Brain microvascular endothelial cell (primary cell): Measurements from ENCODE around the gene PHOX2A.

Experiments used
- DNase-seq: peaks from one replicate; pipeline ENCODE4 v3.0.0-alpha.2; 2020
- H3K27ac ChIP-seq: fragments of 250-450 bp; sonication (Bioruptor Pico); 2 replicates; pipeline ENCODE4 v1.5.1; 2020; ENCODE audit warnings: mild to moderate bottlenecking, moderate library complexity
- H3K27me3 ChIP-seq: fragments of 250-450 bp; sonication (Bioruptor Pico); replicated peaks from 2 replicates; pipeline ENCODE4 v1.5.1; 2020; ENCODE audit warnings: mild to moderate bottlenecking
- H3K36me3 ChIP-seq: fragments of 250-450 bp; sonication (Bioruptor Pico); replicated peaks from 2 replicates; pipeline ENCODE4 v1.5.1; 2020; ENCODE audit warnings: mild to moderate bottlenecking
- H3K4me3 ChIP-seq: 2 replicates; pipeline ENCODE4 v1.5.1; 2011; ENCODE audit warnings: low read depth, mild to moderate bottlenecking, control low read depth, low read length, moderate library complexity
- CTCF ChIP-seq: IDR thresholded peaks from 2 replicates; pipeline ENCODE4 v1.5.1; 2011; ENCODE audit warnings: low read depth, mild to moderate bottlenecking, moderate library complexity, low read length, control low read depth, inconsistent platforms; ENCODE audit errors: missing control alignments
- in situ Hi-C: cut with HindIII; loops from 2 replicates; pipeline ENCODE4 v1.10.0; 2017; ENCODE audit warnings: low sequenced_read_pairs, low pct_ligation_motif_present

Gene PHOX2A

GRCh38 chr11:72189455-72190250, 54.3 kb downstream of the PHOX2A start:
- Histone ChIP-seq H3K36me3 (no peaks in the 10 kb centered on the region), H3K4me3 (no peak overlapping the region), H3K27me3 (no peaks in the 10 kb centered on the region), H3K27ac (no peak overlapping the region)
- no peak for TF ChIP-seq CTCF
- in situ Hi-C loops = no loop called here
- no peak for DNase-seq
